ENCODE measurements around the gene VDR.

Gene VDR

DNA sequence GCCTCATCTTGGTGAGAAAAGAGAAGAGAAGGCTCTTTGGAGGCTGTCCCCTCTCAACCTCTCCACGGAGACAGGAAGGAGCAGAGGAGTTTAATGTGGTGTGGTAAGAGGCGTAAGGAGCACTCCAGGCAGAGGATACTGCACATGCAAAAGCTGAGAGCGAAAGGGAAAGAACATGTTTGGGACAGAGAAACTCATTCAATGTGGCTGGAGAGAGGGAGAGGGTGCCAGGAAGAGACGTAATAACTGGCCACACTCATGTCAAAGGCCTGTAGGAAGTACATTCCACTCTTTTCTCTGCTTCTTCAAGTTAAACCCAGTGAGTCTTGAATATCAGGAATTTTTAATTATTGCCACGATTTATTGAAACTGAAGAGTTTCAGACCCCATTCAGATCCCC is 12.0 kb downstream of the VDR start:
- DNase-seq (ENCODE audit: low read depth) = no peak

GRCh38 chr12:47891356-47891755 is 13.4 kb downstream of the VDR start:
- no peak for DNase-seq (ENCODE audit: low read depth)

GRCh38 chr12:47889040-47889439 is 15.8 kb downstream of the VDR start:
- DNase-seq (ENCODE audit: low read depth) = no peak

DNA sequence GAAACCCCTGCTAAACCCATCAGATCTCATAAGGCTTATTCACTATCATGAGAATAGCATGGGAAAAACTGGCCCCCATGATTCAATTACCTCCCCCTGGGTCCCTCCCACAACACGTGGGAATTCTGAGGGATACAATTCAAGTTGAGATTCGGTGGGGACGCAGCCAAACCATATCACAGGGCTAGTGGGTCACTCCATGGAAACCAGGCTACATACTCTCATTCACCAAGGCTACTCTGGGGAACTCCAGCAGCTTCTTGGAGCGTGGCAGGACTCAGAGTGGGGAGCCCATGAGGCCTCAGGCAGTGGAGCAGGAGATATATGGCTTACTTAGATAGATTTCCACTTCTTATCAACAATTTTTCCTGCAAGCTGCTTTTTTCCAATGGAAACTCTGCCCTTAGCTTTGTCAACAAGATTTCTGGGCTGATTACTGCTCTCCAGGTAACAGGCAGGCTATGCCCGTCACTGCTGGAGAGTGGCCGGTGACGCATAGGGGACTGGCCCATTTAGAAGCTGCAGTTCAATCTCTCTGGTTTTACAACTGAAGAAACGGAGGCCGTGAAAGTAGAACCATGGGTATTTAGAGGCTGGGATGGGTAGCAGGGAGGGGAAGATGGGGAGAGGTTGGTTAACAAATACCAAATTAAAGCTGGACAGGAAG is 16.5 kb downstream of the VDR start:
- no peak for DNase-seq (ENCODE audit: low read depth)

- DNase-seq (ENCODE audit: low read depth) = no peak
These were observed 17.3 kb downstream of the VDR start for GRCh38 chr12:47887529-47887928.

GRCh38 chr12:47886510-47887240 is 18.1 kb downstream of the VDR start:
- DNase-seq (ENCODE audit: low read depth) = no peak

- no peak for DNase-seq (ENCODE audit: low read depth)
These were observed 19.2 kb downstream of the VDR start for GRCh38 chr12:47885566-47885965.

- no peak for DNase-seq (ENCODE audit: low read depth)
These were observed 19.7 kb downstream of the VDR start for GRCh38 chr12:47885012-47885501.

GRCh38 chr12:47884501-47884900 is 20.3 kb downstream of the VDR start:
- no peak for DNase-seq (ENCODE audit: low read depth)

DNA sequence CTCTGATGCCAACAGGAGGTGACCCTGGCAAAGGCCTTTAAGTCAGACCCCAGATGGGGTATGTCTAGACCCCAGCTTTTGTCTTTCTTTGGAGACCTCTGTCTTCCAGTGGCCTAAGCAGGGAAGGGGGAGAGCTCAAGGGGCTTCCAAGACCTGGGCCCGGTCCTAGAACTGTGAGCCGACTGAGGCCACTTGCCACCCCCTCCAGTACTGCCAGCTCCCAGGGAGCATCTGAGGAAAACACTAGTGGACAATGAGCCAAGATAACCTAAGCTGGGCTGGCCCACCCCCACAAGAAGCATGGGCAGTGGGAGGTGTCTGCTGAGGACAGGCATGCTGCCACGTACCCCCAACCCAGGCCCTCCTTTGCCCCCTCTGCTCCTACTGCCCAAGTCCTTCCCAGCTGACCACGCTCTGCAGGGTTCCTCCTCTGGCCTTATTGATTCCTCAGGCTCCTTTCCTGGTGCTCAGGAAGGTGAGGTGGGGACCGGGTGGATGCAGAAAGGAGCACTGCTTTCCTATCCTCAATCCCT is 21.1 kb downstream of the VDR start:
- DNase-seq (ENCODE audit: low read depth) = no peak

DNA sequence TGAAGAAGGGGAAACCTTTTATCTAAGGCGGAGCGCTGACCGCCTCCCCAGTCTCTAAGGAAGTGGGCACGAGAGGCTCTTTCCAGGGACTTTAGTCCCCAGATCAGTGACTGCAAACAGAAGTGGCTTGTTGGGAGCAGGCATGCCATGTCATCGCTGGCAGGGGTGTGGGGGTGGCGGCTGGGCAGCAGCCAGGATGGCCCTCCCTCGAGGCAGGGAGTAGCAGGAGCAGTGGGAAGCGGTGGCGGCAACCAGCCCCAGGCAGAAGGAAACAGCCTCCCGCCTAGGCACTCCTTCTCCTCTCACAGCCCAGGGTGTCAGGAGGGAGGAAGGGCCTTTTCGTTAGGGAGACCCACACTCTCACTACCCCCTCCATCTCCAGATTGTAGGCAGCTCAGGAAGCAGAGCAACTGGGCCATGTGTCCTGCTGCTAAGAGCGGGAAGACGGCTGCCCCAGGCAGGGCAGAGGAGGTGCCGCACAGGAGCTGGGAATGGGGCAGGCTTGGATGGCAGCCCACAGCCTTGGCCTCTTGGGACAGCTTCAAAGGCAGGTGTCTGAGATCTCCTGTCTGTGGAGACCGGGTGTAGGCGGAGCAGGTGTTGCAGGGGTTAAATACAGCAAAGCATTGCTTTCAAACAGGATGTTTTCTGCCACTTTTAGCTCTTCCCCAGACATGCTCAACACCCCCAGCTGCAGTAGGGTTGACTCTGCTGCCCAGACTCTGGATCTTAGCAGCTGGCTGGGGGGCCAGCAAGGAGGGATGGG is 21.8 kb downstream of the VDR start:
- no peak for DNase-seq (ENCODE audit: low read depth)

GRCh38 chr12:47881826-47882427 is 22.9 kb downstream of the VDR start:
- no peak for DNase-seq (ENCODE audit: low read depth)

- no peak for DNase-seq (ENCODE audit: low read depth)
These were observed 23.7 kb downstream of the VDR start for GRCh38 chr12:47881051-47881450.

DNA sequence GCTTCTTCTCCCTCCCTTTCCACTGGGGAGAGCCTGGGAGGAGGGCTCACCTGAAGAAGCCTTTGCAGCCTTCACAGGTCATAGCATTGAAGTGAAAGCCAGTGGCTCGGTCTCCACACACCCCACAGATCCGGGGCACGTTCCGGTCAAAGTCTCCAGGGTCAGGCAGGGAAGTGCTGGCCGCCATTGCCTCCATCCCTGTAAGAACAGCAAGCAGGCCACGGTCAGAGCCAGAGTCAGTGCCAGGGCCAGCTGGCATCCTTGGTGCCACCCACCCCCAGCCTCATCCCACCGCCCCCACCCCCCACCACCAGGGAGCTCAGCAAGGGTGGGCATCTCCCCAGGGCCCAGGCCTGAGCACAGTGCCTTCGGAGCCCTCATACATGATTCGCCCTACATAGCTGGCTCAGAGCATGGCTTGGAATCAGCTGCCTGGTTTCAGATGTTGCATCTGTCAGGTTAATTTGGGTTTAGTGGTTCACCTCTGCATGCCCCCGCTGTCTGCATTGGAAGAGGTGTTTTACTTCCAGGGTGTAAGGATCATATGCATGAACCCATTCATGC is 25.8 kb downstream of the VDR start:
- DNase-seq (ENCODE audit: low read depth) = no peak

- no peak for DNase-seq (ENCODE audit: low read depth)
These were observed 26.4 kb downstream of the VDR start for GRCh38 chr12:47878293-47878917.

GRCh38 chr12:47877081-47877480 is 27.7 kb downstream of the VDR start:
- DNase-seq (ENCODE audit: low read depth) = no peak

- no peak for DNase-seq (ENCODE audit: low read depth)
These were observed 28.3 kb downstream of the VDR start for GRCh38 chr12:47876440-47876960.

DNA sequence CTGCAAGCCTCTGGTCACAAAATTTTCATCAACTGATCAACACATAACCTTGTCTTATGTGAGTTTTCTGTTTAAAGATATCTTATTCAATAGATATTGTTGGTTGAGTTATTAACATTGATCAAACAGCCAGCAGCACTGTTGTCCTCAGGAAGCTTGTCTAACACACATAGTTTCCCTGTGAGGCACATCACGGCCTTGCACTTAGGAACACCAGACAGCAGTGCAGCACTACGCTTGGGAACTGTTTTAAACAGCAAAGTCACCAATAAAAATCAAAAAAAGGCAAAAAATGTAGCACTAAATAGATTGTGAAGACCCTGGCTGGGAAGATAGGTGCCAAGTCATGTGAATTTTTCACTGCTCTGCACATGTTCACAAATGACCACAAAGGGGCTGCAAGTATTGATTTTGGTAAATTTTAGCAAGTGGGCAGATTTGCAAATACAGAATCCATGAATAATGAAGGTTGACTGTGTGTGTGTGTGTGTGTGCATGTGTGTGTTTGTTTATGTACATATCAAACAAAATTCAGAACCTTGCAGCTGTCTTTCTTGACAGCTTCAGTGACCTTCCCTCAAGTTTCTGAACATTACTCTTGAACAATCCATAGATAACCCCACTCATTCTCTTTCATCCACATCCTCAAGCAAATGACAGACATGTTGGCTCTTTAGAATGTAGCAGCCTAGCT is 28.9 kb downstream of the VDR start:
- no peak for DNase-seq (ENCODE audit: low read depth)

DNA sequence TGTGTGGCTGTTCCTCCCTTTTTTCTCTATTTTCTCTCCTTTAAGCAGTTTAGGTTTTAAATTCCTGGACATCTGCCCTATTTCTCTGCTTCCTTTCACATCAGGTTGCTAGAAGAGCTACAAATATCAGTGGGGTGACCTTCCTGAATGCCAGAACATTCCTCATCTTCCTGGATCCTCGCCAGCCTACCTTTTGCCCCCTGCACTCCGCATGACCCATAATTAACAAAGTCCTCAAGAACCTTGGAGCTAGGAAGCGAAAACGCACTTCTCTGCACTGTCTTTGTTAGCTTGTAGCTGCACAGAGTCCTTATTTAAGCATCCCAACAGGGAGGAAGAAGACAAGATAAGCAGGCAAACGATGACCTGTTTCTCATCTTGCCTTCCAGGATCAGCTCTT is 30.5 kb downstream of the VDR start:
- no peak for DNase-seq (ENCODE audit: low read depth)

GRCh38 chr12:47870175-47870781 is 34.5 kb downstream of the VDR start:
- DNase-seq (ENCODE audit: low read depth) = no peak
